ENCODE data around the gene TNS1. TPM values are rescaled to one million over a fixed set of nuclear protein-coding genes. Genes with fewer than 3 reads are reported as not detected.

TNS1 gene
- total RNA-seq, 1 experiment from 2014 or later, result 6.2 TPM

GRCh38 chr2:217835931-217836891 lies 166.6 kb downstream of the TNS1 start:
- no TSS peak for BruUV-seq (replicated peaks)
- Histone ChIP-seq H4K20me1 (ENCODE audit: insufficient read depth) (no peaks in the 10 kb centered on the region), H3K9me2 (ENCODE audit: insufficient read depth) (no peaks in the 10 kb centered on the region), H3K79me2 (ENCODE audit: insufficient read depth, low read length) (no peaks in the 10 kb centered on the region), H3K4me3 (replicated peaks in 1 of 2; ENCODE audit: low read depth in 1 of 2, low read length in 2 of 2) (no peak overlapping the region), H3K9me3 (ENCODE audit: control insufficient read depth in 1 of 2, insufficient read depth in 1 of 2, low read depth in 1 of 2, low read length in 2 of 2) (no peaks in the 10 kb centered on the region), H3K36me3 (ENCODE audit: control insufficient read depth in 1 of 2, insufficient read depth in 2 of 2, low read length in 2 of 2) (no peaks in the 10 kb centered on the region), H3K4me1 (ENCODE audit: control insufficient read depth in 1 of 2, insufficient read depth in 2 of 2, low read length in 2 of 2) (peaks cover 4 to 9% of the 10 kb centered on the region in 2 experiments; a peak in 3 of 4 replicates), H3K4me2 (ENCODE audit: low read length) (no peak overlapping the region), H3K27ac (ENCODE audit: low read depth, low read length) (no peak overlapping the region), H3K9ac (ENCODE audit: low read length) (no peak overlapping the region), H2AFZ (ENCODE audit: low read depth, low read length, poor library complexity, severe bottlenecking) (no peak overlapping the region), H3K27me3 (ENCODE audit: insufficient read depth, low read length) (no peaks in the 10 kb centered on the region)
- no peak for ATAC-seq
- POLR2A ChIA-PET, result no interaction called here
- RAD21 ChIA-PET (ENCODE audit: low non-redundant PET in 1 of 2, low total read pairs in 2 of 2, uncharacterized antibody in 2 of 2, unreplicated experiment in 2 of 2), result no interaction called here
- DNase-seq (ENCODE audit: low read depth, low spot score), result no peak
- intact Hi-C loops (cut with micrococcal nuclease), result no loop called here
- CTCF ChIA-PET, result interaction anchor here (0.5 kb wide), 1 partner anchor 31 kb away, joined by 3 read pairs; no protein-coding TSS in a partner anchor
- TF ChIP-seq ZBTB33 (IDR thresholded peaks at IDR 0.05; ENCODE audit: extremely low read depth, insufficient replicate concordance, low read length), result no peak
- TF ChIP-seq CTCF (IDR thresholded peaks at IDR 0.05 in 2 of 3, conservative IDR thresholded peaks at IDR 0.05 in 1 of 3; ENCODE audit: borderline replicate concordance in 1 of 3, insufficient read depth in 1 of 3, low read depth in 2 of 3, low read length in 2 of 3), result no peak
- no peak for TF ChIP-seq POLR2A (IDR thresholded peaks at IDR 0.05; ENCODE audit: borderline replicate concordance, extremely low read depth, insufficient read depth, insufficient read length)
- TF ChIP-seq SP1 (IDR thresholded peaks at IDR 0.05; ENCODE audit: low read depth), result no peak
- no peak for TF ChIP-seq REST (IDR thresholded peaks at IDR 0.05; ENCODE audit: low read depth)
- TF ChIP-seq EGR1 (IDR thresholded peaks at IDR 0.05; ENCODE audit: low read depth), result no peak
- TF ChIP-seq CEBPB (IDR thresholded peaks at IDR 0.05; ENCODE audit: low read depth), result no peak
- no peak for TF ChIP-seq RAD21 (IDR thresholded peaks at IDR 0.05; ENCODE audit: low read depth)
- no peak for TF ChIP-seq JUND (IDR thresholded peaks at IDR 0.05)
- no peak for TF ChIP-seq ATF3 (IDR thresholded peaks at IDR 0.05)
- no peak for TF ChIP-seq SIN3A (IDR thresholded peaks at IDR 0.05; ENCODE audit: low read depth)
- TF ChIP-seq ZNF274 (IDR thresholded peaks at IDR 0.05; ENCODE audit: low read depth, low read length), result no peak
- no peak for TF ChIP-seq EZH2phosphoT487 (IDR thresholded peaks at IDR 0.05; ENCODE audit: borderline replicate concordance)

Data from HCT116 (cell line).